Measurements from ENCODE around the gene ZFPM1. TPM values are rescaled to one million over a fixed set of nuclear protein-coding genes. Genes with fewer than 3 reads are reported as not detected.

ZFPM1 gene
- total and polyA plus RNA-seq, 7 experiments from 2014 or later: 0.15 to 28.1 (median 13.5) TPM

DNA sequence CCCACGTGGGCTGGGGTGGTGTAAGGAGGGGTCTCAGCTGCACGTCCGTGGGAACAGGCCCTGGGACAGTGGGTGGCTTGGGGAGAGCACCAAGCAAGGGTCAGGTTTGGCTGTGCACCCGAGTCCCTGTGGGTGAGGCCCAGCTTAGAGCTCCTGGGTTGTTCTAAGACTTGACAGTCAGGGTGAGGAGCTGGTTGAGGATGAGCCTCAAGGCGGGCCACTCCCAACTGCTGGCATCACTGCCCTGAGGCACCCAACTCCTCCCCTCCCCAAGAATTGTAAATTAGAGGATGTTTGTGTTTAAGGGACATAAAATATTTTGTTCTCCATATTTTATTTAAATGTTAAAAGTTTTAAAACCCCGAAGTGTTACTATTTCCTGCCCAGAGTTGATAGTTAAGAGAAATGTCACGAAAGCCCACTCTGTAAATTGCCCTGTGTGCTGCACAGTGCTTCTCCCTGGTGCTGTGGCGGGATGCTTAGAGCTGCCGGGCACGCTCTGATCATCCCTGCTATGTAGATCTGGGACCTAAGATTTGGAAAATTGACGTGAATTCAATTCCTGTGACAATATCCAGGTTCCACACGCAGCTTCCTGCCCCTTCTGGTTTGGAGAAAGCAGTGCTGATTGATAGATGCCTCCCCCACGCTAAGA is 133.0 kb downstream of the ZFPM1 start:
- peak overlapping the region in 1 of 10 donors; percentile 7 for H3K4me3 Mint-ChIP-seq
- no peaks in the 10 kb centered on the region for H3K27me3 Mint-ChIP-seq
- Histone ChIP-seq H3K27me3 (ENCODE audit: control insufficient read depth in 2 of 2, insufficient read depth in 2 of 2, low read length in 2 of 2) (no peaks in the 10 kb centered on the region), H3K4me3 (ENCODE audit: low read length) (no peak overlapping the region), H3K9me3 (ENCODE audit: control insufficient read depth in 2 of 3, low read length in 3 of 3) (no peaks in the 10 kb centered on the region), H3K4me1 (ENCODE audit: control insufficient read depth in 2 of 2, insufficient read depth in 2 of 2, low read length in 2 of 2) (peaks cover 0 to 4% of the 10 kb centered on the region in 2 donors), H3K36me3 (ENCODE audit: control insufficient read depth in 2 of 3, insufficient read depth in 3 of 3, low read length in 3 of 3) (peaks cover 4 to 88% (median 13%) of the 10 kb centered on the region in 3 experiments), H3K27ac (ENCODE audit: low read depth, low read length) (no peak overlapping the region)
- peak overlapping the region in 2 of 9 donors; percentile 11 to 68 for H3K27ac Mint-ChIP-seq
- ChIA-PET POLR2A (no interaction called here), CTCF (interaction anchor here (0.7 kb wide), 1 partner anchor 152 kb away, joined by 5 read pairs; no protein-coding TSS in a partner anchor)
- DNase-seq: no peak
- no peak for ATAC-seq
- H3K4me1 Mint-ChIP-seq: peaks cover 26 to 41% (median 29%) of the 10 kb centered on the region in 7 donors
- H3K36me3 Mint-ChIP-seq: peaks cover 11 to 41% (median 20%) of the 10 kb centered on the region in 5 donors
- intact Hi-C loops (cut with micrococcal nuclease): no loop called here
- H3K9me3 Mint-ChIP-seq: no peaks in the 10 kb centered on the region

Small RNAs within 50 kb of the gene (microRNA-seq; reads per million reads assigned to microRNA genes)
- gene MIR5189 (ENCODE audit: borderline microRNAs expressed): not detected

Other genes starting within 250 kb of the ZFPM1 start
- 1 to 10 TPM in 4 of 5 experiments, under 1 TPM in 1; 0.68 to 1.6 (median 1.1) TPM for gene ZNF469, start 70.3 kb upstream of the ZFPM1 start, total RNA-seq
- under 1 TPM in 1 of 2 donors, not detected in 1; 0.07 TPM for gene ZNF469, start 70.3 kb upstream of the ZFPM1 start, polyA plus RNA-seq
- gene ZC3H18, start 117.1 kb downstream of the ZFPM1 start, total RNA-seq: 10 to 100 TPM; 74.0 to 97.8 (median 82.6) TPM
- 10 to 100 TPM; 11.0 to 23.9 TPM for gene ZC3H18, start 117.1 kb downstream of the ZFPM1 start, polyA plus RNA-seq
- under 1 TPM in 1 of 5 experiments, not detected in 4; 0.37 TPM for gene IL17C, start 185.3 kb downstream of the ZFPM1 start, total RNA-seq
- gene IL17C, start 185.3 kb downstream of the ZFPM1 start, polyA plus RNA-seq: not detected
- gene CYBA, start 197.8 kb downstream of the ZFPM1 start, total RNA-seq: 100 to 1,000 TPM; 240 to 498 (median 281) TPM
- 100 to 1,000 TPM; 454 to 537 TPM for gene CYBA, start 197.8 kb downstream of the ZFPM1 start, polyA plus RNA-seq
- 10 to 100 TPM; 37.7 to 66.9 (median 42.7) TPM for gene MVD, start 209.8 kb downstream of the ZFPM1 start, total RNA-seq
- gene MVD, start 209.8 kb downstream of the ZFPM1 start, polyA plus RNA-seq: 10 to 100 TPM; 12.9 to 23.5 TPM
- gene SNAI3, start 233.2 kb downstream of the ZFPM1 start, total RNA-seq: 10 to 100 TPM in 1 of 5 experiments, 1 to 10 TPM in 4; 2.7 to 13.0 (median 6.1) TPM
- 10 to 100 TPM in 1 of 2 donors, 1 to 10 TPM in 1; 6.5 to 13.5 TPM for gene SNAI3, start 233.2 kb downstream of the ZFPM1 start, polyA plus RNA-seq

Data from naive thymus-derived CD4-positive, alpha-beta T cell (primary cell).